GM21576 (cell line): ENCODE data around the gene CBFA2T3.

Source experiments
- ATAC-seq: cut with Tn5 transposase; IDR thresholded peaks from one replicate; pipeline ENCODE4 v1.9.1; 2021; ENCODE audit warnings: mild to moderate bottlenecking, moderate library complexity; ENCODE audit not compliant: unreplicated experiment

Gene CBFA2T3

GRCh38 chr16:88826070-88826840 lies 150.8 kb downstream of the CBFA2T3 start:
- ATAC-seq: no peak

- no peak for ATAC-seq
These were observed 151.9 kb downstream of the CBFA2T3 start for GRCh38 chr16:88825146-88825545.
